ENCODE results near the gene RPL7A.
"Not testable (repeated sequence)": the region's sequence is repeated elsewhere in the genome, so short reads cannot be mapped to it uniquely, and the experiment has no call there.

RPL7A gene

GRCh38 chr9:133329306-133330156 lies 18.5 kb upstream of the RPL7A start:
- TF ChIP-seq, protein P1, sequence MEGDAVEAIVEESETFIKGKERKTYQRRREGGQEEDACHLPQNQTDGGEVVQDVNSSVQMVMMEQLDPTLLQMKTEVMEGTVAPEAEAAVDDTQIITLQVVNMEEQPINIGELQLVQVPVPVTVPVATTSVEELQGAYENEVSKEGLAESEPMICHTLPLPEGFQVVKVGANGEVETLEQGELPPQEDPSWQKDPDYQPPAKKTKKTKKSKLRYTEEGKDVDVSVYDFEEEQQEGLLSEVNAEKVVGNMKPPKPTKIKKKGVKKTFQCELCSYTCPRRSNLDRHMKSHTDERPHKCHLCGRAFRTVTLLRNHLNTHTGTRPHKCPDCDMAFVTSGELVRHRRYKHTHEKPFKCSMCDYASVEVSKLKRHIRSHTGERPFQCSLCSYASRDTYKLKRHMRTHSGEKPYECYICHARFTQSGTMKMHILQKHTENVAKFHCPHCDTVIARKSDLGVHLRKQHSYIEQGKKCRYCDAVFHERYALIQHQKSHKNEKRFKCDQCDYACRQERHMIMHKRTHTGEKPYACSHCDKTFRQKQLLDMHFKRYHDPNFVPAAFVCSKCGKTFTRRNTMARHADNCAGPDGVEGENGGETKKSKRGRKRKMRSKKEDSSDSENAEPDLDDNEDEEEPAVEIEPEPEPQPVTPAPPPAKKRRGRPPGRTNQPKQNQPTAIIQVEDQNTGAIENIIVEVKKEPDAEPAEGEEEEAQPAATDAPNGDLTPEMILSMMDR (conservative IDR thresholded peaks at IDR 0.05; ENCODE audit: control insufficient read depth, insufficient read depth, low read depth, low read length) = peak; percentile 45
- not testable (repeated sequence) for H3K4me3 ChIP-seq (ENCODE audit: control insufficient read depth, low read depth, low read length); DNase-seq (ENCODE audit: low read depth)

GRCh38 chr9:133331221-133331620 lies 16.8 kb upstream of the RPL7A start:
- DNase-seq (ENCODE audit: low read depth) = no peak
- no peak overlapping the region for H3K4me3 ChIP-seq (ENCODE audit: control insufficient read depth, low read depth, low read length)

GRCh38 chr9:133331641-133332380 lies 16.2 kb upstream of the RPL7A start:
- TF ChIP-seq, protein P1 (conservative IDR thresholded peaks at IDR 0.05; ENCODE audit: control insufficient read depth, insufficient read depth, low read depth, low read length) = no peak
- H3K4me3 ChIP-seq (ENCODE audit: control insufficient read depth, low read depth, low read length) = no peak overlapping the region
- DNase-seq (ENCODE audit: low read depth) = no peak

More at GRCh38 chr9:133331221-133331620, 16.8 kb upstream of the RPL7A start:
- TF ChIP-seq, protein P1 (conservative IDR thresholded peaks at IDR 0.05; ENCODE audit: control insufficient read depth, insufficient read depth, low read depth, low read length) = no peak

- no peak overlapping the region for H3K4me3 ChIP-seq (ENCODE audit: control insufficient read depth, low read depth, low read length)
- no peak for DNase-seq (ENCODE audit: low read depth)
- TF ChIP-seq, protein P1 (conservative IDR thresholded peaks at IDR 0.05; ENCODE audit: control insufficient read depth, insufficient read depth, low read depth, low read length) = no peak
These were observed 15.7 kb upstream of the RPL7A start for GRCh38 chr9:133332381-133332730.

- no peak overlapping the region for H3K4me3 ChIP-seq (ENCODE audit: control insufficient read depth, low read depth, low read length)
- no peak for DNase-seq (ENCODE audit: low read depth)
- TF ChIP-seq, protein P1 (conservative IDR thresholded peaks at IDR 0.05; ENCODE audit: control insufficient read depth, insufficient read depth, low read depth, low read length) = no peak
These were observed 15.0 kb upstream of the RPL7A start for GRCh38 chr9:133333011-133333410.

DNA sequence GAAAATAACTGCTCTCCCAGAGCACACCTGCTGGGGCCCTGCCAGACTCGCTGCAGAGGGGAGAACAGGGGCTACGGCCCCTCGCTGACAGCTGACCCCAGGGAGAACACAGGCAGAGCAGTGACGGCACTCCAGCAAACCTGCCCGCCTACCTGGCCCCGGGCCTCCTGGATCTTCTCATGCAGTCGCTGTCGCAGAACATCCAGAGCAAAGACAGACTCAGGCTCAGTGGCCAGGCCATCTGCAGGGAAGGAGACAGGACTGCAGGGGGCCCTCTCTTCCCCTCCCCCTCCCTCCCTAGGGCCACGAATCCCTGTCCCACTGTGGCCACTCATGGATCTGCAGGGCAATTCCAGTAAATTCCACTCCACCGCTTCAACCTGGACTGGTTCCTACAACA lies 14.5 kb upstream of the RPL7A start:
- DNase-seq (ENCODE audit: low read depth) = no peak
- TF ChIP-seq, protein P1 (conservative IDR thresholded peaks at IDR 0.05; ENCODE audit: control insufficient read depth, insufficient read depth, low read depth, low read length) = no peak
- no peak overlapping the region for H3K4me3 ChIP-seq (ENCODE audit: control insufficient read depth, low read depth, low read length)

Data from fibroblast of mammary gland (primary cell).